GM18858 (cell line): ENCODE results near the gene ALOX5AP.
"Not testable (repeated sequence)": the region's sequence is repeated elsewhere in the genome, so short reads cannot be mapped to it uniquely, and the experiment has no call there.

Experiments
- ATAC-seq: cut with Tn5 transposase; IDR thresholded peaks from one replicate; pipeline ENCODE4 v1.9.1; 2021; ENCODE audit not compliant: unreplicated experiment

The ALOX5AP gene

DNA sequence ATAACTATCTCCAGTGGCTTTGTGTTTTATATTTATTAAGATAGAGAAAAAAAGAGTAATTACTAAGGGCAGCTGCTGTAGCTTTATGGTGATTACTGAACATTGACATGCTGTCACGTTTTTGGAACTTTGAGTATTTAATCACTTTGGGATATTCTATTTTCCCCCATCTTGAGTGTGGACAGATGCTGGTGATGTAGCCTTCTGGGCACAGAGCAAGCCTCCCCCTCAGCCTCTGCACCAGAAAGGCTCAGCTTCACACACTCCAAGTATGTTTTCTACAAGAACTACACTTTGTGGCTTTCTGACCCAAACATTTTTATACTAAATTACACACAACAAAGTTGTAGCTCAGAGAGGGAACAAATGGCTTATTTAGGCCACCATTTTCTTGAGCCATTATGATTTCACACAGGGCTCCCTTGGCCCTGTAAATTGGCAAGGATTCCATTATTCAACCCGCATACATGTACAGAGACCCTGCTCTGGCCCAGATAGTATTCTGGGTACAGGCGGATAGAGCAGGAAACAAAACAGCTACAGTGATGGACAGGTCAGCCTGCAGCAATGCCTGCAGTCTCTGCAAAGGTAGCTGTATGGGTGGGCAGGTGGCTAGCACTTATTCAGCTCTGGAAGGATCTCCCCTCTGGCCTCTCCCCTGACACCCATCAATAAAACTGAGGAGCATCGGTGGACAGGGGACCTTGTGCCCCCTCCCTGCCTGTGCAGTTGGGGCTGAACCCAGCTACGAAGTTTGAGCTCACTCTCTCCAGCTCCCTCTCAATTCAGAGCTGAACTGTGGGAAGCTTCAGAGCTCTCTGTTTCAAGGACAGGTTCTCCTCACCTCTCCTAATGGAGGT, 1.3 kb downstream of the ALOX5AP start:
- no peak for ATAC-seq

DNA sequence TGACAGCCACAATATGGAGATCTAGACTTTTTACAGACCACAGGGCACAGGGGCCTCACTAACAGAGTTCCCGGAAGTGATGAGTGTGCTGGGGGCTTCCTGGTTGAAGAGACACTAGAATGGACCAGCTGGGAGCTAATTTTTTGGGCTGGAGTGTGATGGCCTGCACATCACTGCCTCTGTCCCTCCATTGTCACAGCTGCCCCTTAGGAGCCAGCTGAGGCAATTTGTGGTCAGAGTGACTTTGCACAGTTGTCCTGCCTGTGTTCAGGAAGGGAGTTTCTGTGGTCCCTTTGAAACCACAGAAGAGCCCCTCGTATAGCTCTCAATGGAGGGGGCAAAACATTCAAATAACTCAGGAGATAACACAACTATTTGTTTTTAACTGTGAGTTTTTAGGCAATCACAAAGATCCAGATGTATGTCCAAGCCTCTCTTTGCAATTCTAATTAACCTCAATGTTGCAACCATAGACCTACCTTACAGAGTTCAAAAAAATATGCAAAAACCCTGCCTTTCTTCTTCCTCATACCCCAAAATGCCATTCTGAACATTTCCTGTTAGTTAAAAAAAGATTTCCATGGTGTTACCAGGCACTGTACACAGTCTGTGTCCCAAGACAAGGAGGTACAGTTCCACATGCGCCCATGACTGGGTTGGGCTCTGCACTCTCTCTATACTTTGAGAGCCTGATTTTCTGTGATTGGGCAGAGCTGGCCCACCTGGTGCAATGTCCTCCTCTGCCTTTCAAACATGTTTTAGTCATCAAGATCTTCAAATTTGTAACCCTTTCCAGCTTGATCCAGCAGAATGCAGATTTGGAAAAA, 2.4 kb downstream of the ALOX5AP start:
- no peak for ATAC-seq

DNA sequence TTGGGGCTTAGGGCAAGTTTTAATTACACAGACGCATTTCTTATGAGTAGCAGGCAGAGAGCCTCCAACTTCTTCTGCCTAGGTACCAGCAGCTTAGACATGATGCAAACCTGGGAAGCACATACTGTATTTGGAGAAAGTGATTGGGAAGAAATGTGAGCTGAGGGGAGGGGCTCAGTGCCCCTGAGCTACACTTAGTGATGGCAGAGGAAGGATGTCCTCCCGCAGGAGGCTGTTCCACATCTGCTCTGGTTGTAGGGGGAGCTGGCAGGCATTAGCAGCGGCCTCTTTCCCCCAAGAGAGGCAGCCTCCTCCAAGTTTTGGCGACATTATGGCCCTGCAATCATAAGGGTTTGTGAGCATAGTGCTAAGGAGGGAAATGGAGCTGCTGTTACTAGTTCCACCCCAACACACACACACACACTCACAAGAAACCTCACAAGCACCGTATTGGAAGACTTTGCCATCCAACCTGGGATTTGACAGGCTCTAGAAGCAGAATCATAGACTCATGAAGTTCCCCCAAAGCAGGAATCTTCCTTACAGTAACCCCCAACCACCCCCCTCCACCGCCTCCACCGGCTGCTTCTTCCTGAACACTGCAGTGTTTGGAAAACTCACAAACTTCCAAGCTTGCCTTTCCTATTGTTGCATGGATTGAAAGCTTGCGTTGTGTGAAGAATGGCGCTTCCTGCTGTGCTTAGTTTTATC, 3.3 kb downstream of the ALOX5AP start:
- ATAC-seq: no peak

DNA sequence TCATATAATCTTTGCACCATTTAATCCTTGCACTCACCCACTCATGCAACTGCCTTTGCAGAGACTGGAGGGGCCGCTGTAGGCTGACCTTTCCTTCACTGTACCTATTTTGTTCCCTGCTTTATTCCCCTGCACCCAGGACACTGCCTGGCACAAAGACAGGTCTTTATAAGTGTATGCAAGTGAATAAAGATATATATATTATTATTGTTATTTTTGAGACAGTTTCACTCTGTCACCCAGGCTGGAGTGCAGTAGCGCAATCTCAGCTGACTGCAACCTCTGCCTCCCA, 3.8 kb downstream of the ALOX5AP start:
- no peak for ATAC-seq

DNA sequence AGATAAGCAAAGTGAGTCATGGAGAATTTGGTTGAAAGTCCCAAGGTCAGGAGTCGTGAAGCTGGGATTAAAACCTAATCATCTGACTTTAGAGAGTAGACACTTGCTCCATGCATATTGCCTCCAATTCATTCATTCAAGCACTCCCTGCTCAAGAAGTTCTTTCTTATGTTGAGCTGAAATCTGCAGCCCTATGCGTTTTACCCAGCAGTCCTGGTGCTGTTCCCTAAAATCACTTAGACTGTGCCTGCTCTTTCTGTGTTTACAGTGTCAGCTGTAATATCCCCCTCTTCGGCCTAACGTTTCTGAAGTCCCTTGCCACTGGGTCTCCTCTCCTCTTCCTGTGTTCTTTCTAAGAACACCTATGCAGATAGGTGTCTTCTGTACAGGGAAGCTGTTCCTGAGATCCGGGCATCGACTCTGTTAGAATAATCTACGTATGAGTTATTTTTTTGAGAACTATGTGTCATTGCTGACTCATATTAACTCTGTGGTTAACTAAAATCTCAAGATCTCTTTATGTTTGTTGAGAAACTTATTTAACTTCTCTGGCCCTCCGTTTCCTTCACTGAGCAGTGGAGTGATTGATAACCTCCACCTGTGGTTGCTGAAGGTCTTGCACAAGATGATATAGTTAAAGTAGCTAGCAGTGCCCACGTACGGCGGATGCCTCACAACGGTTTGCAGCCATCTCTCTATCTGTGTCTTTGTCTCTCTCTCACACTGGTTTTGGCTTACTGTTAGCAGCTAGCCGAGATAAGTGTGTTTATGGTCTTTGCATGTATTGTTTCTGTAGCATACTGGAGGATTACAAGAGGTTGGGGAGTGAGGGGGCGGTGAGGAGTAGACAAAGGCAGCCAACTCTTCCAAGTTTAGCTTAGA, 4.7 kb downstream of the ALOX5AP start:
- peak; percentile 45 for ATAC-seq

DNA sequence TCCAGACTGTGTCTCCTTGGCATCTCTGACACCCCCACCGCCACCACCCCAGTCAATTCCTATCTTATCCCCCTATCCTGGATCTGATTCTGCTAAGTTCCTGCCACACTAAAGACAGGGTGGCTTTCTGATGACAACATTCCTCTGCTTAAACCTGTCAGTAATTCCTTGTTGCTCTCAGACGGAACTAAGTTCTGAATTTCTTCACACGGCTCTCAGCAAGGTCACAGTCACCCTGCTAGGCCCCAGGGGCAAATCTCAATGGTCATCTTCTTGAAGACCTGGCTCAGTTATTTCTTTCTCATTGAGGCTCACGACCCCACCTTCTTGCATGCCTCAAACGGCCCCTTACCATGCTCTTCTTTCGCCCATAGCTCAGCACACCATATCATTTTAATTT, 7.6 kb downstream of the ALOX5AP start:
- no peak for ATAC-seq

DNA sequence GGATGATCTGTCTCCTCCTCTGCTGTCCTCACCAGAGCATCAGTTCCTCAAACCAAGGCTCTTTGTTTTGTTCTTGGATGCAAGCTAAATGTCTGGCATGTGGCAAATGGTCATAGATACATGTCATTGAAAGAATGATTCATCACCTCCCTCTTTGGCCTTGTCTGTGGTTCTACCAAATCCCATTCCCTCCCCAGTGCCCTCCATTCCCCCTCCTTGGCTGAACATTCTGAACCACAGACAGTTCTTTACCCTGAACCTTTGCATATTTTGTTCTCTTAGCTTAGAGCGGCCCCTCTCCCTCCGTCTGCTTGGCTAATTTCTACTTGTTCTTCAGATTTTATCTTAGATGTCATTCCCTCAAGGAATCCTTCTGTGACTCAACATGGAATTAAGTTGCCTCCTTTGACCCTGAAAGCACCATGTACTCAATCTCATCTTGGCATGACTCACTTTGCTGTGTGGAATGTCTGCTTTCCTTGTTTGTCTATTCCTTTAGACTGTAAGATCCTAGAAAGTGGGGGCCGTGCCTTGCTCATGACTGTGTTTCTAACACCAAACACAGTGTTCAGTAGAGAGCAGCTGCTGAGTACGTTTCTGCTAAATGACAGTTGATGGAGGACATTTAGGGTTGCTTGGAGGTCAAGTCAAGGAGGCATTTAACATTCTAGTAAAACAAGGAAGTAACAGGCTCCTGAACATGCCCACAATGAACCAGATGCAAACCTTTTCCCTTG, 8.1 kb downstream of the ALOX5AP start:
- no peak for ATAC-seq

DNA sequence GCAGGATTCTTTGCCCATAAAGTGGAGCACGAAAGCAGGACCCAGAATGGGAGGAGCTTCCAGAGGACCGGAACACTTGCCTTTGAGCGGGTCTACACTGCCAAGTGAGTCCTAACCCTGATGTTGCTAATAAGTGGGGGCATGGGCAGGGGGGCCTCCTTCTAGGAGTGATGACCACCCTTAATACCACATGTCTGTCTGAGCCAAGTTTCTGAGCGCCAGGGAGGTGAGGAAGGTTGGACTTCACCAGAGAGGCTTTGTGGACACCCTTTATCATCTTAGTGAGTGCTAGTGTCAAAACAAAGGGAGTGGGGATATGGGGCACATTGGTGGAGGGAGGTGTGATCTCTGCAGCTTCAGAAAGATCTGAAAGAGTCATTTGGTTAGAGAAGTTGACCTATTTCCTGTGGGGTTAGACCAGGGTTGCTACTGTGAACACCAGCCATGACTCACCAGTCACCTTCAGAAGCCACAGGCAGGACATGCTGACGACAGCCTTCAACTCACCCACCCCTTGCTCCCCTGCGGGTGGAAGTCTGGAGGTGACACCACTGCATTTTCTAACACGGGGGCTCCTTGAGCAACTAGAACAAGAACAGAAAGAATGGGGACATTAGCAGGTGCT, 8.8 kb downstream of the ALOX5AP start:
- ATAC-seq: peak; percentile 88

DNA sequence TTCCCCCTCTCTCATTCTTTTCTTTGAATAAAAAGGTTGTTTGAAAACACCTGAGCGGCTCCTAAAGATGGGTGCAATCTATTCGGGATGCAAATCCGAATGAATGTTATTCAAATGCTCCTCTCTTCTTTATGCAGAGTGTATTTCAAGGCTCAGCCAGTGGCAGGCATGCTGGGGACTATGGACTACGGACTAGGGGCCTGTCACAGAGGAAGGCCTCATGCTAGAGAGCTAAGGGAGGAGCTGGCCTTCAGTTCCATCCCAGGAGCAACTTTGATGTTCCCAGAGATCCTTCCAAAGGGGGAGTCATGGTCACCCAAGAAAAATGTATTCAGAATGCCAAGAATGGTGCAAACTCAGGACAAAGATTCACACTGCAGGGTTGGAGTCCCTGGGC, 9.3 kb downstream of the ALOX5AP start:
- no peak for ATAC-seq

DNA sequence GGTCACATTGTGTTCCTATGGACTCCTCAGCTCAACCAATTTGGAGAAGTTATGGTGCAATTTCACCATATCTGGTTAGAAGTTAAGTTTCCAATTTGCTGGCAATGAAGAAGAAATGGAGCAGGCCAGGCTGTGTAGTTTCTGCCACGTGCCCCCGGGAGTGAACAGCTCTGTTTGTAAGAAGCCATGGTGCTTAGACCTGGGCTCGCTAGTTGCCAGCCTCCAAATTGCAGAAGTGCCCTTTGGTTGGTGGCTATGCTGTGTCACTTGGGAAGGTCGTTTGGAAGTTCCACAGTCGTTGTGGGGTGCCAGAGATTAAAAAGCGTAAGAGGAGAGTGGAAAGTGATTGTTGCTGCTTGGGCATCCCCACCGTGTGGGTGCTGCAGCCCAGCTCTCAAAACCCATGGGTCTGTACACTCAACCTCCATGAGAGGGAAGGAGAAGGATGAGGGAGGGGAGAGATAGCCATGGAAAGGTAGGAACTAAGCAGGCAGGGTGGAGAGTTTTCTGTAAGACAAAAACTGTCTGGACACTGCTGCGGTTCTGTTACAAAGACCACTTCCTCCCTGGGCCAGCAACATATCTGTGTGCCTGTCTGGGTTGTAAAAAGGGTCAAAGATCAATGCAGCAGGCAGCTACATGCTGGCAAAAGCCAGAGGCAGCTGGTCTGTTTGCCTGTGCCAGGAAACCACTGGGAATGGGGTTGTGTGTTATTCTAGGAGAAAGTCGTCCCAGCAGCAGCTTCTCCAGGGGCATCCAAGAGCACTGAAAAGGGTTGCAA, 10.8 kb downstream of the ALOX5AP start:
- no peak for ATAC-seq

DNA sequence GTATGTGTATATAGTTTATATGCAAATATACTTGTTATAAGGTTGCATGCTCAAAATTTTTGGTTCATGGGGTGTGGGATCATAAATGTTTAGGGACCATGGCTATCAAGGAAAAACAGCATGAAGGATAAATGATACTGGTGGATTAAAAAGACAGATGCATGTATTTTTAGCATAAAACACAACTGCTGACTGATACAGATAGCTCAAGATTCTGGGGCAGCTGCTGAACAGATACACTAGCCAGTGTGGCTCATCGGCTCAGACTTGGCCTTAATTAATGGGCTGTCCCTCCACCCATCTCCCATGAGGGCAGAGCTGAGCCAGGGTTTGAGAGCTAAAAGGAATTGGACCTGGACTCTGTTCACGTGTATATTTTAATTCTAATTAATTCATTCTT, 11.4 kb downstream of the ALOX5AP start:
- no peak for ATAC-seq

DNA sequence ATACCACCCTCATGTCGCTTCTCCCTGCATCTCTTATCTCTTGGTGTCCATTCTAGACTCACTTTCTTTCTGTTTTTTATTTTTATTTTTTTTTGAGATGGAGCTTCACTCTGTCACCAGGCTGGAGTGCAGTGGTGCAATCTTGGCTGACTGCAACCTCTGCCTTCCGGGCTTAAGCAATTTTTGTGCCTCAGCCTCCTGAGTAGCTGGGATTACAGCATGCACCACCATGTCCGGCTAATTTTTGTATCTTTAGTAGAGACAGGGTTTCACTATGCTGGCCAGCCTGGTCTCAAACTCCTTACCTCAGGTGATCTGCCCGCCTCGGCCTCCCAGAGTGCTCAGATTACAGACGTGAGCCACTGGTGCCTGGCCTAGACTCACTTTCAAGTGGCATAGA, 12.5 kb downstream of the ALOX5AP start:
- ATAC-seq: not testable (repeated sequence)

DNA sequence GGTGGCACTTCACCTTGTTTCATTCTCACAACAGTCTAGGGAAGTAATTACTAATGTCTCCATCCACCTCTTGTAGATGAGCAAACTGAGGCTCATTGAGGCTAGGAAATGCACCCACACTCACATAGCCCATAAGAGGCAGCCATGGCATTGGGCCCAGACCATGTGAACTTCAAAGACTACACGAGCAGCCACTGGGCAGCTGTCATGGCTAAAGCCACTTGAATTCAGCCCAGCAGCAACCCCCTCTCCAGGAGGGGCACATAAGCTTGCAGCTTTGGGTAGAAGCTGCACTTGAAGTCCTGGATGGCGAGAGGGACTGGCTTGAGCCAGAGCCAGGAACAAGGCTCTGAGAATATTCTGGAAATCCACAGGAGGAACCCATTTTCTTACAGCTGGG, 13.4 kb downstream of the ALOX5AP start:
- ATAC-seq: no peak

DNA sequence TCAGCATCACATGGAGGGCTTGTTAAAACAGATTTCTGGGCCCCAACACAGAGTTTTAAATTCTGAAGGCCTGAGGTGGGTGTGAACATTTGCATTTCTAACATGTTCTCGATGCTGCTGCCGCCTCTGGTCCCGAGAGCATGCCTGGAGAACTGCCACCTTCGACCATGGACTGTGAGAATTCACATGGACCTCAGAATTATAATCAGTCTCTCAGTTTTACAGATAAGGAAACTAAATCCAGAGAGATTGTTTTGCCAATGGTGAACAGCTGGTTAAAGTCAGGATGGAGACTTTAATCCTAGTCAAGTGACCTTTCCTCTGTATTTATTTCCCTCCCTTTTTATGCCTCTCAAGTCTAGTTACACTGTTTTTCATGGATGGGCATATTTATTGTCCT, 14.7 kb downstream of the ALOX5AP start:
- no peak for ATAC-seq

DNA sequence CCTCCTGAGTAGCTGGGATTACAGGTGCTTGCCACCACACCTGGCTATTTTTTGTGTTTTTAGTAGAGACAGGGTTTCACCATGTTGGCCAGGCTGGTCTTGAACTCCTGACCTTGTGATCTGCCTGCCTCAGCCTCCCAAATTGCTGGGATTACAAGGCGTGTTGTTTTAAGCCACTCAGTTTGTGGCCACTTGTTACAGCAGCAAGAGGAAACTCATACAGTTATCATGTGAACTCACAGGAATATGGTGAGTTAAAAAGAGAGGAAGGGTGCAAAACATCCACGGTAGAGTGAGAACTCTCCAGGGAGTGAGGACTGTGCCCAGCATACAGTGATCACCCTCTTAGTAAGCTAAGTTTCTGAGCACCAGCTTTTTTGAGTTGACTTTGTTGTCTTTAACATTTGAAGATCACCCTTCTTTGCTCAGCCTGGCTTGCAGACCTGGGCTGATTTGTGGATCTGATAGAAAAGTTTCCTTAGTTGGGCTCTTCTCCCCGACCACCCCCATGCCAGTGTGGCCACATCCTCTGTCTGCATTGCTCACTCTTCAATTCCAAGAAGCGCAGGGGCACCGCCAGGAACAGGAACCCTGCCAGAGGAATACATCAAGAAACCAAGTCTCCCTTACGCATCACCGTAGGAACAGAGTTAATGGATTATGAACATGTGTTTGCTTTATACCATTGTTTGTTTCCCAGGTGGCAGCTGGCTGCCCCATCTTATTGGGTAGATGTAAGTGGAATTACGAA, 16.0 kb downstream of the ALOX5AP start:
- ATAC-seq: no peak

DNA sequence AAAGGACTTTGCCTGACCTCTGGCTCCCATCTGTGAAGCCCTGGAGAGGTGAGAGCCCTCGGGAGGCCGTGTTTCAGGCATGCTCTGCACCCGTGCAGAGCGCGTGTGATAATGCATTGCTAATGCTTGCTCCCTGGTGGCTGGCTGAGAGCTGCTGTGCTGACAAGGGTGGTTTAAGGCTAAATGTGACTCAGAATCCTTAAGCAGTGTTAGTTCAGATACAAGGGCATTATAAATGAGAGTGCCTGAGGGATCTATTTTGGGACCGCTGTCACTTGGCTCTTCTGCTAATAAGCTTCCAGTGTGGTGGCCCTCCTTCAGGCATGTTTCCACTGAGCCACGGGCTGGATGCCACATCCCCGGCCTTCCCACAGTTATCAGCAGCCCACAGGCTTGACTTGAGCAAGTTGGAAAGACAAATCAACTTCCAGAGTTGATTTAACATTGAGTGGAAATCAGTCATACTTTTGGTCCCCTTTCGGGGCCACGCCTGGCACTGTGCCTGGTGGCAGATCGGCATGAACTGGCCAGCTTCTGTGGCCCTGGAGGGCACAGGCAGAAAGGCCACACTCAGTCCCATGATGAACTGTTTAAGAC, 17.0 kb downstream of the ALOX5AP start:
- ATAC-seq: no peak

DNA sequence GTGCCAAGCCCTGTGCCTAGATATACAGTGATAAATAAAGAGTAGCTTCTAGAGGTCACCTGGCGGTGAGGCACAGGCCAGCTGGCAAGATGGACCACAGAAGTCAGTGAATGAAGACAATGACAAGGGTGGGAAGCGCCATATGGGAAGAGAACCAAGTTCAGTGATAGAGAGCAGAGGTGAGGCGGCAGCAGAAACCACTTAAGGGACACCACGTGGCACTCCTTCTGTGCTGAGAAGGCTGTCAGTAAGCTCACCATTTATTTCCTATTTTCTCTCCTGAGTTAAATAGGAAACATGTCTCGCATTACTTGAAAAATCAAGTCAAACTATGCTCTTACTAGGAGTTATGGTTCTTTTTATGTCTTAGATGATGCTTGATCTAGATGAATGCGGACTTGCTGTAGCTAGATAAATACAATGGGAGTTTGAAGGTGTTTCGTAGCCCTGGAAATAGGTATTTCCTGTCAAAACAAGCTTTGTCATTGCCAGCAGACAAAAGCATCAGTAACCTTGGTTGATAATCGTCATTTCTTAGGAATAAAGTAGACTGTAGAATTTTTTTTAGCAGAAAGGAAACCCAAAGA, 17.8 kb downstream of the ALOX5AP start:
- no peak for ATAC-seq
